SK-N-SH treated with all-trans-retinoic acid at 6 μM for 48 hours (cell line): ENCODE data around the gene SGO1.

Experiments
- ATAC-seq: fragments of 200-7000 bp; cut with Tn5 transposase; 3 replicates; pipeline ENCODE4 v1.9.1; 2020; ENCODE audit warnings: mild to moderate bottlenecking, moderate library complexity
- ARNTL ChIP-seq: fragments of 450-650 bp; formaldehyde crosslinking; IDR thresholded peaks from 2 replicates; pipeline ENCODE4 v1.5.0; 2020; ENCODE audit warnings: low read depth, mild to moderate bottlenecking, moderate library complexity, borderline replicate concordance
- BACH2 ChIP-seq: fragments of 250-450 bp; sonication (Bioruptor Pico); IDR thresholded peaks from 2 replicates; pipeline ENCODE4 v1.9.0; 2021; ENCODE audit warnings: mild to moderate bottlenecking, borderline replicate concordance
- CREB5 ChIP-seq: fragments of 250-450 bp; sonication (Bioruptor Pico); IDR thresholded peaks from 2 replicates; pipeline ENCODE4 v1.5.1; 2020; ENCODE audit warnings: low read depth, mild to moderate bottlenecking, moderate library complexity
- CSDC2 ChIP-seq: fragments of 250-450 bp; sonication (Bioruptor Pico); IDR thresholded peaks from 2 replicates; pipeline ENCODE4 v1.5.0; 2020; ENCODE audit warnings: mild to moderate bottlenecking, moderate library complexity
- CSRNP3 ChIP-seq: fragments of 250-450 bp; sonication (Bioruptor Pico); IDR thresholded peaks from 2 replicates; pipeline ENCODE4 v1.5.1; 2021; ENCODE audit warnings: mild to moderate bottlenecking, moderate library complexity
- ESRRG ChIP-seq: fragments of 250-450 bp; sonication (Bioruptor Pico); IDR thresholded peaks from 2 replicates; pipeline ENCODE4 v1.6.1; 2021; ENCODE audit warnings: mild to moderate bottlenecking
- GLIS3 ChIP-seq: fragments of 250-450 bp; sonication (Bioruptor Pico); IDR thresholded peaks from 2 replicates; pipeline ENCODE4 v1.5.0; 2020; ENCODE audit warnings: mild to moderate bottlenecking, moderate library complexity
- ISL1 ChIP-seq: fragments of 250-450 bp; sonication (Bioruptor Pico); IDR thresholded peaks from 2 replicates; pipeline ENCODE4 v2.1.2; 2022; ENCODE audit warnings: mild to moderate bottlenecking, moderate library complexity
- OSR1 ChIP-seq: fragments of 250-450 bp; sonication (Bioruptor Pico); IDR thresholded peaks from 2 replicates; pipeline ENCODE4 v1.8.0; 2022; ENCODE audit warnings: moderate library complexity, mild to moderate bottlenecking, inconsistent platforms
- PPARA ChIP-seq: fragments of 250-450 bp; sonication (Bioruptor Pico); IDR thresholded peaks from 2 replicates; pipeline ENCODE4 v1.5.0; 2020; ENCODE audit warnings: mild to moderate bottlenecking, borderline replicate concordance
- RARB ChIP-seq: fragments of 250-450 bp; sonication (Bioruptor Pico); IDR thresholded peaks from 2 replicates; pipeline ENCODE4 v1.8.0; 2021; ENCODE audit warnings: mild to moderate bottlenecking, moderate library complexity
- SNAI2 ChIP-seq: fragments of 250-450 bp; sonication (Bioruptor Pico); IDR thresholded peaks from 2 replicates; pipeline ENCODE4 v1.5.0; 2020; ENCODE audit warnings: mild to moderate bottlenecking, moderate library complexity
- TOX ChIP-seq: fragments of 250-450 bp; sonication (Bioruptor Pico); IDR thresholded peaks from 2 replicates; pipeline ENCODE4 v1.8.0; 2021; ENCODE audit warnings: mild to moderate bottlenecking, moderate library complexity, borderline replicate concordance
- TSHZ2 ChIP-seq: fragments of 250-450 bp; sonication (Bioruptor Pico); IDR thresholded peaks from 2 replicates; pipeline ENCODE4 v1.5.0; 2020; ENCODE audit warnings: mild to moderate bottlenecking, moderate library complexity
- ZC3H10 ChIP-seq: fragments of 250-450 bp; sonication (Bioruptor Pico); IDR thresholded peaks from 2 replicates; pipeline ENCODE4 v1.5.1; 2021; ENCODE audit warnings: mild to moderate bottlenecking, moderate library complexity
- ZFP3 ChIP-seq: fragments of 250-450 bp; sonication (Bioruptor Pico); IDR thresholded peaks from 2 replicates; pipeline ENCODE4 v1.5.0; 2020; ENCODE audit warnings: mild to moderate bottlenecking, moderate library complexity
- ZFP30 ChIP-seq: fragments of 450-650 bp; formaldehyde crosslinking; IDR thresholded peaks from 2 replicates; pipeline ENCODE4 v1.5.0; 2022; ENCODE audit warnings: mild to moderate bottlenecking, moderate library complexity
- ZNF565 ChIP-seq: fragments of 450-650 bp; formaldehyde crosslinking; conservative IDR thresholded peaks from 2 replicates; pipeline ENCODE4 v1.5.0; 2020; ENCODE audit warnings: low read depth, mild to moderate bottlenecking, moderate library complexity
- ZNF70 ChIP-seq: fragments of 450-650 bp; formaldehyde crosslinking; IDR thresholded peaks from 2 replicates; pipeline ENCODE4 v1.5.0; 2020; ENCODE audit warnings: mild to moderate bottlenecking, moderate library complexity
- ZNF8 ChIP-seq: fragments of 450-650 bp; formaldehyde crosslinking; IDR thresholded peaks from 2 replicates; pipeline ENCODE4 v1.5.0; 2020; ENCODE audit warnings: mild to moderate bottlenecking, moderate library complexity
- TF ChIP-seq, protein P1 (sequence below): fragments of 250-450 bp; sonication (Bioruptor Pico); IDR thresholded peaks from 2 replicates; pipeline ENCODE4 v1.8.0; 2021; ENCODE audit warnings: low read depth, mild to moderate bottlenecking, moderate library complexity, borderline replicate concordance

The SGO1 gene

DNA sequence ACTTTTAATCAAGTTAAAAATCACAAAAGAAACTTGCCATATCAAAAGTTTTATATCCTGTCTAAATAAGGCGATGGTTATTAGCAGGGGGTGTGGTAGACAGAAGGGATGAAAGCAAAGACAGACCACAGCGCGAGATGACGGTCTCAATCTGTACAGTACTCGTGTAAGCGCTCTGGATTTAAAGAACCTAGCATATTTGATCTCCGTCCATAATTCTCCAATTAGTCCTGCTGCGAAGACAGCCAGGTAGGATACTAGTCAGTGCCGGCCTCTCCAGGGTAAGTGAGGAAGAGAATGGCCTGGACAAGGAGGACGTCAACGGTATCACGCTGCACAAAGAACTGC lies 701 bp downstream of the SGO1 start (continued):
- TF ChIP-seq TSHZ2: no peak

GRCh38 chr3:20182206-20182605 lies 3.8 kb downstream of the SGO1 start:
- no peak for ATAC-seq
- no peak for TF ChIP-seq SNAI2 (CRISPR knock-in tag)
- TF ChIP-seq ARNTL (CRISPR knock-in tag): no peak
- TF ChIP-seq GLIS3: no peak
- TF ChIP-seq ZNF70 (CRISPR knock-in tag): no peak
- TF ChIP-seq ZC3H10 (CRISPR knock-in tag): no peak
- TF ChIP-seq BACH2 (CRISPR knock-in tag): no peak
- TF ChIP-seq ZNF565 (CRISPR knock-in tag): no peak
- no peak for TF ChIP-seq TSHZ2
- no peak for TF ChIP-seq RARB (CRISPR knock-in tag)

DNA sequence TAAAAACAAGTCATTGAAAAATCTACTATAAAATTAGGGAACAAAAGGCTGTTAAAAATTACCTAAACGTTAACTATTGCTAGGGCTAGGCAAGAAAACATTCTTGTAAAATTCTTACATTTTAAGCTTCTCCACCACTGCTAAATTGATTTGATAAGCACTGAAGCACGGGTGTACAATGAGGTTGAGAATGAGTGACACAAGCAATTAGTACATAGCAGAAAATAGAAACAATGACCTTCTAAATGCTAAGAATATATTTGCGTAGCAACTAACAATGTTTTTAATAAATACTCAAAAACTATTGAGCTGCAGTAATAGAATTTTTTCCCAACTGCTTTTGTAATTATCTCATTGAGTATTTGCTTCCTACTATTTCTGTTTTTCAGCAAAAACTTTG lies 4.7 kb downstream of the SGO1 start:
- TF ChIP-seq CSRNP3: no peak
- TF ChIP-seq ESRRG (CRISPR knock-in tag): no peak
- TF ChIP-seq TOX (CRISPR knock-in tag): no peak
- no peak for TF ChIP-seq BACH2 (CRISPR knock-in tag)
- TF ChIP-seq, protein P1, sequence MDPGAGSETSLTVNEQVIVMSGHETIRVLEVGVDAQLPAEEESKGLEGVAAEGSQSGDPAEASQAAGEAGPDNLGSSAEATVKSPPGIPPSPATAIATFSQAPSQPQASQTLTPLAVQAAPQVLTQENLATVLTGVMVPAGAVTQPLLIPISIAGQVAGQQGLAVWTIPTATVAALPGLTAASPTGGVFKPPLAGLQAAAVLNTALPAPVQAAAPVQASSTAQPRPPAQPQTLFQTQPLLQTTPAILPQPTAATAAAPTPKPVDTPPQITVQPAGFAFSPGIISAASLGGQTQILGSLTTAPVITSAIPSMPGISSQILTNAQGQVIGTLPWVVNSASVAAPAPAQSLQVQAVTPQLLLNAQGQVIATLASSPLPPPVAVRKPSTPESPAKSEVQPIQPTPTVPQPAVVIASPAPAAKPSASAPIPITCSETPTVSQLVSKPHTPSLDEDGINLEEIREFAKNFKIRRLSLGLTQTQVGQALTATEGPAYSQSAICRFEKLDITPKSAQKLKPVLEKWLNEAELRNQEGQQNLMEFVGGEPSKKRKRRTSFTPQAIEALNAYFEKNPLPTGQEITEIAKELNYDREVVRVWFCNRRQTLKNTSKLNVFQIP (CRISPR knock-in tag): no peak
- TF ChIP-seq OSR1 (CRISPR knock-in tag): no peak
- TF ChIP-seq PPARA (CRISPR knock-in tag): no peak
- no peak for TF ChIP-seq ZFP3 (CRISPR knock-in tag)
- TF ChIP-seq CREB5: no peak
- no peak for TF ChIP-seq ZFP30 (CRISPR knock-in tag)
- no peak for TF ChIP-seq TSHZ2
- no peak for TF ChIP-seq GLIS3
- TF ChIP-seq RARB (CRISPR knock-in tag): no peak
- no peak for TF ChIP-seq SNAI2 (CRISPR knock-in tag)
- TF ChIP-seq ZNF8 (CRISPR knock-in tag): no peak
- TF ChIP-seq ISL1 (CRISPR knock-in tag): no peak
- no peak for TF ChIP-seq CSDC2 (CRISPR knock-in tag)
- no peak for ATAC-seq
